HL-60 (cell line): Measurements from ENCODE around the gene INPP4B.

ENCODE experiments used
- DNase-seq, 2 experiments: peaks; one replicate each; pipeline ENCODE4 v3.0.0-alpha.2; 2010 to 2020; ENCODE audit warnings: low read depth in 1 of 2, low spot score in 1 of 2
- H3K27ac ChIP-seq: fragments of 250-450 bp; sonication (Bioruptor Pico); replicated peaks from 2 replicates; pipeline ENCODE4 v1.5.1; 2020; ENCODE audit warnings: mild to moderate bottlenecking, moderate library complexity
- H3K27me3 ChIP-seq: fragments of 250-450 bp; sonication (Bioruptor Pico); 2 replicates; pipeline ENCODE4 v1.5.1; 2021; ENCODE audit warnings: mild to moderate bottlenecking, moderate library complexity; ENCODE audit not compliant: insufficient read depth, poor library complexity, severe bottlenecking
- H3K4me3 ChIP-seq: replicated peaks from 2 replicates; pipeline ENCODE4 v1.5.1; 2011; ENCODE audit warnings: mild to moderate bottlenecking, control low read depth, low read length; ENCODE audit not compliant: insufficient read depth
- CTCF ChIP-seq: IDR thresholded peaks from one replicate; pipeline ENCODE4 v1.5.1; 2011; ENCODE audit warnings: low read length, control low read depth, inconsistent platforms; ENCODE audit not compliant: insufficient read depth
- GABPA ChIP-seq: IDR thresholded peaks from 2 replicates; pipeline ENCODE4 v1.6.1; 2012; ENCODE audit warnings: low read depth
- POLR2AphosphoS5 ChIP-seq: IDR thresholded peaks from 2 replicates; pipeline ENCODE4 v1.6.1; 2012; ENCODE audit warnings: low read depth
- REST ChIP-seq: IDR thresholded peaks from 2 replicates; pipeline ENCODE4 v1.6.1; 2012; ENCODE audit warnings: low read depth; ENCODE audit not compliant: insufficient replicate concordance
- SPI1 ChIP-seq: IDR thresholded peaks from 2 replicates; pipeline ENCODE4 v1.6.1; 2012; ENCODE audit warnings: low read depth, mild to moderate bottlenecking, borderline replicate concordance

Gene INPP4B

DNA sequence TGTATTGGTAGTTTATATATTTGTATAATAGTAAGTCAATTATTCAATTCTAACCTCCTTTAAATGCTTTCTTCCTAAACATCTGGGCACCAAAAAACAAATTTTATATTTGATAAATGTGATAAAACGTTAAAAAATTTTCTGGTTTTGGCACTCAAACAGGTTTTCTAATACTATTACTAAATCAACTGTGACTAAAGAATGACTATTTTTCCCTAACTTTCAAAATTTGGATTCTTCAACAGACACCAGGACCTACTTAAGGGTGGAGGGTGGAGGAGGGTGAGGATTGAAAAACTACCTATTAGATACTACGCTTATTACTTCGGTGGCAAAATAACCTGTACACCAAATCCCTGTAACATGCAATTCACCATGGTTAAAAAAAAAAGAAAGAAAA is 654.2 kb downstream of the INPP4B start:
- no peak overlapping the region for H3K27ac ChIP-seq
- no peak overlapping the region for H3K4me3 ChIP-seq
- no peaks in the 10 kb centered on the region for H3K27me3 ChIP-seq
- TF ChIP-seq POLR2AphosphoS5: no peak
- TF ChIP-seq REST: no peak
- DNase-seq: no peak

GRCh38 chr4:142181021-142181420 is 665.1 kb downstream of the INPP4B start:
- Histone ChIP-seq H3K4me3 (no peak overlapping the region), H3K27ac (no peak overlapping the region)
- TF ChIP-seq SPI1: no peak

DNA sequence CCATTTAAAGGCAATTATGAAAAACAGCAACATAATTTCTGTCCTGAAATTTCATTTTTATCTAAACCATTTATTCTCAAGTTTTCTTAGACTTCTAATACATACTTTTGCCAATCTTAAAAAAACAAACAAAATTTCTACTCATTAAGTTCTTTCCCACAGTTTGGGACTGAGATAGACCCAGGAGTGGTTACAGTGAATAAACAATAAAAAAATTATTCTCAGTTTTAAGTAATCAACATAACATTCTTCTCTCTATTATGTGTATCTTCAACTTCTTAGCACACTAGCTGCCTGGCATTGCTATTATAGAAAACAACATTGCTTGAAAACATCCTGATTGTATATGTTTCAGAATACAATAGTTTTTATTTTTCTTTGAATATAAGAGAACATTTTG is 676.9 kb downstream of the INPP4B start:
- Histone ChIP-seq H3K4me3 (no peak overlapping the region), H3K27ac (no peak overlapping the region), H3K27me3 (no peaks in the 10 kb centered on the region)
- DNase-seq: no peak
- no peak for TF ChIP-seq GABPA
- TF ChIP-seq POLR2AphosphoS5: no peak
- no peak for TF ChIP-seq REST
- TF ChIP-seq SPI1: no peak
- no peak for TF ChIP-seq CTCF

More at GRCh38 chr4:142181021-142181420, 665.1 kb downstream of the INPP4B start:
- no peaks in the 10 kb centered on the region for H3K27me3 ChIP-seq
- no peak for DNase-seq

- Histone ChIP-seq H3K4me3 (no peak overlapping the region), H3K27me3 (no peaks in the 10 kb centered on the region), H3K27ac (no peak overlapping the region)
- no peak for DNase-seq
- TF ChIP-seq REST: no peak
- TF ChIP-seq POLR2AphosphoS5: no peak
- TF ChIP-seq CTCF: no peak
- TF ChIP-seq GABPA: no peak
- no peak for TF ChIP-seq SPI1
Observed at GRCh38 chr4:142168181-142168580, 677.9 kb downstream of the INPP4B start.
